HT-29 (cell line): Measurements from ENCODE around the gene RADIL. TPM values are rescaled to one million over a fixed set of nuclear protein-coding genes. Genes with fewer than 3 reads are reported as not detected.

Experiments used
- DNase-seq: peaks from one replicate; pipeline ENCODE4 v3.0.0-alpha.2; 2015; ENCODE audit warnings: low spot score
- total RNA-seq: library from RNA; depleted of rRNA; stranded (reverse); fragments of >200 nt; shearing (Covaris generic); gene quantifications from 2 replicates; pipeline ENCODE4 v1.2.3, GENCODE V29; 2014

RADIL gene
- total RNA-seq, 1 experiment from 2014 or later, result not detected

- DNase-seq, result no peak
Observed at GRCh38 chr7:4779118-4779517, 104.4 kb downstream of the RADIL start.

DNA sequence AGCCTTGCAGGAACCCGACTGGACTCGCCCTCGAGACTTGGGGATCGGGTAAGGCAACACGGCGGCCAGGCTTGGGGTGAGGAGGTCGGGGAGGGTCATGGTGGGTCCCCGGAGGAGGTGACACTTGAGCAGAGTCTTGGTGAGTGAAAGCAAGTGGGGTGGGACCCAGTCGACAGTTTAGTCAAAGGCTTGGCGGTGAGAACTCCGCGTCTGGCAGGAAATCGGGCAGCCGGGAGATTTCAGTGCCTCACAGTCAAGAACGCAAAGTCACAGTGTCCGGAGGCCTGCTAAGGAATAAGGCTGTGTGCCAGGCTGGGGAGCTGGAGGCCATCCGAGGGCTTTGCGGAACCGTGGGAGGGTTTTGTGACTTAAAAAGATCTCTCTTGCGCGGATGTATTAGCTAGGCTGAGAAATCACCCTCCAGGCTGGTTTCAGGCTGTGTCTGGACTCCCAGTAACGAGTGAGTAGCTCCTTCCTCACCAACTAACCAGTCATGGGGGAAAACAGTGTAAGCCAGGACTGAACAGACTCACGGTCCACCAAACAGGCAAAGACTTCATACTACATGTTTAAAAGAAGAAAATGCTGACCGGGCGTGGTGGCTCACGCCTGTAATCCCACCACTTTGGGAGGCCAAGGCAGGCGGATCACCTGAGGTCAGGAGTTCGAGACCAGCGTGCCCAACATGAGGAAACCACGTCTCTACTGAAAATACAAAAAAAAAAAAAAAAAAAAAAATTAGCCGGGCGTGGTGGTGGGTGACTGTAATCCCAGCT lies 107.5 kb downstream of the RADIL start:
- DNase-seq, result peak; percentile 63

GRCh38 chr7:4775250-4775847 lies 108.2 kb downstream of the RADIL start, which contains the start of gene AP5Z1:
AP5Z1 (plus strand) TSS chr7:4775623; CDS start chr7:4775716, 93 bp downstream.
- peak; percentile 96 for DNase-seq

GRCh38 chr7:4774658-4775249 lies 108.8 kb downstream of the RADIL start:
- no peak for DNase-seq

DNA sequence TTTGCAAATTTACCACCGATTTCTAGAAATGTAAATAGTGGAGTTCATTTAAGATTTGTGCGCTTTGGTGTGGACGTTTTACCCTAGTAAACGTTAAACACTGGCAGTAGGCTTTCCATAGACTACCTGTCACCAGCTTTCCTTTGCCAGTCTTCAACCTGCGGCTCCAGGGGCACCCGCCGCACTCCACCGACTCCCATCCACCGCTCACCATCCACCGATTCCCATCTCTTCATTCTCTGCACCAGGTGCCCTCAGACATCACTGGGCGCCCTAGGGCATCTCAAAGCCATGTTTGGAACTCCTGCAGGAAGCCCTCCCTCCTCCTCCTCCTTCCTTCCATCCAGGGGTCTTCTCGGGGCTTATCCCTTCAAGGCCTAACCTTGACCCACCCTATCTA lies 109.5 kb downstream of the RADIL start:
- DNase-seq, result no peak

GRCh38 chr7:4772306-4772705 lies 111.2 kb downstream of the RADIL start:
- DNase-seq, result no peak

DNA sequence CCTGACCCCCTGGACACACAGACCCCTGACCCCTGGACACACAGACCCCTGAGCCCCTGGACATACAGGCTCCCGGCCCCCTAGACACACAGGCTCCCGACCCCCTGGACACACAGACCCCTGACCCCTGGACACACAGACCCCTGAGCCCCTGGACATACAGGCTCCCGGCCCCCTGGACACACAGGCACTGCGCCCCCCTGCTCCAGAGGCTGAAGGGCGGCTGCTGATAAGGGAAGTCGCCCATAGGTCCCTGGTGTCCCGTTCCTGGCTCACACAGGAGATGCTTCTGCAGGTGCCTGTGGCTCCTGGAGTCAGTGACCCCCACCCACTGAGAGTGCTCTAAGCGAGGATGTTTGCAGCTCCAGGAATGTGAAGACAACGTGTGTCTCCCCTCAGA lies 111.8 kb downstream of the RADIL start:
- no peak for DNase-seq

GRCh38 chr7:4770886-4771285 lies 112.6 kb downstream of the RADIL start:
- DNase-seq, result no peak

GRCh38 chr7:4769761-4770160 lies 113.8 kb downstream of the RADIL start:
- DNase-seq, result no peak

DNA sequence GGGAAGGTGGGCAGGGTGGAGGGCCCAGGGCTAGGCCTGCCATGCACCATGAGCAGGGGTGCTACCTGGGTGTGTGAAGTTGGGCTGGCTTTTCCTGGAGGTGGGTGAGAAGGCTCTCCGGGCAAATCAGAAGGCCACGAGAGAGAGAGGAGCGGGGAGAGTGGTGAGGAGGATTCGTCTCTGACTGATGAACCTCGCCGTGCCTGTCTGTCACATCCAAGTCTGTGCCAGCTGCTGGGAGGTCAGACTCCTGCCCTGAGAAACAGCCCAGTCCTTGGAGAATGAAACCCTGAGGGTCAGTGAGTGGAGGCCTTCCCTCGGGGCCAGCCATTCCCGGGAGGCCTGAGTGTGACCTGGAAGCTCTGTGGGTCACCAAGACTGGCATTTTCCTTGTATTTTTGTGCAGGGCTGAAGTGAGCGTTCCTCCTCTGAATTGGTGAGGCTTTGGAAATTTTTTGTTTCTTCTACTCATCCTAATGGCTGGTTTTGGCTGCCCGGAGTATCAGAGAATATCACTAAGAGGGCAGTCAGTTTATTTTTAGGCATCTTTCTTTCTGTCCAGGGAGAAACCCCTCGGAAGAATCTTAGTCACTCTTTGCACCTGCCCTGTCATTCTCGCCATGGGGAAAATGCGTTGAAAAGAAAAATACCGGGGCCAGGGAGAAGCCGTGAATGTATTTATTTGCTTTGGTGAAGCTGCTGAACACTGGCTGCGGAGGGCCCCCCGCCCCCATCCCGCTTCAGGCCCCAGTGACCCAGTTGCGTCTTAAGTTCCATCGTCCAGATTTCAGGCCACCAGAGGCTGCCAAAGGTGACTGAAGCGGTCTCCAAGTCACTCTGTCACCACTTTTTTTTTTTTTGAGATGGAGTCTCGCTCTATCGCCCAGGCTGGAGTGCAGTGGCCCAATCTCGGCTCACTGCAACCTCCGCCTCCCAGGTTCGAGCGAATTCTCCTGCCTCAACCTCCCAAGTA lies 114.6 kb downstream of the RADIL start:
- DNase-seq, result no peak

- DNase-seq, result no peak
Observed at GRCh38 chr7:4766666-4767519, 116.6 kb downstream of the RADIL start.

DNA sequence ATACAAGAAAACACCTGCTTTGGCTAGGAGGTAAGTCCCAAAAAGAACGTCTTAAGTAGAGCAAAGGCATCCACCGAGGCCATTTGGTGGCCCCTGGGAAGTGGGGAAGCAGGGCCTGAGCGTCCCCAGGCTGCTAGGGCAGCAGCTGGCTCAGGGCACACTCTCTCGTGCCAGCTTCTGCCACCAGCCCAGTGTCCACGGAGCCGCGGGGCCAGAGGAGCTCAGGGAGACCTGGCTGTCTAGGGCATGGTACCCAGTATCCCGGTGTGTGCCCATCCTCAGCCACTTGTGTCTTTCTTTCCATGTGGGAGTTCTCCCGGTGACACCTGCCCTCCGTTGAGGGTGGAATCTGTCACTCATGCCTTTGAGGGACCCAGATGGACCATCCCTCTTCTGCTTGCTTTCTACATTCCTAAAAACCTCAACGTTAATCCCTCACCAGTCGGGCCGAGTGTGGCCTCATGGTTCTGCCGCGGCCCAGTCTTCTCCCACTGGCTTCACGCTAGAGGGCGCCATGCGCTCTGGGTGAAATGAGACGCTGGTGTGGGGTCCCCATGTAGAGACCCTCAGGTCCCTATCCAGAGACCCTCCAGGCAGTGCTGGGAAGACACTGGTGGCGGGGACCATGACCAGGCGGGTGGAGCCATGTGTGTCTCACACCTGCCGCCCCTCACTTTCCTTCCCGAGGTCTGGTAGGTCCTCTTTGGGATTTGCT lies 117.6 kb downstream of the RADIL start:
- no peak for DNase-seq

DNA sequence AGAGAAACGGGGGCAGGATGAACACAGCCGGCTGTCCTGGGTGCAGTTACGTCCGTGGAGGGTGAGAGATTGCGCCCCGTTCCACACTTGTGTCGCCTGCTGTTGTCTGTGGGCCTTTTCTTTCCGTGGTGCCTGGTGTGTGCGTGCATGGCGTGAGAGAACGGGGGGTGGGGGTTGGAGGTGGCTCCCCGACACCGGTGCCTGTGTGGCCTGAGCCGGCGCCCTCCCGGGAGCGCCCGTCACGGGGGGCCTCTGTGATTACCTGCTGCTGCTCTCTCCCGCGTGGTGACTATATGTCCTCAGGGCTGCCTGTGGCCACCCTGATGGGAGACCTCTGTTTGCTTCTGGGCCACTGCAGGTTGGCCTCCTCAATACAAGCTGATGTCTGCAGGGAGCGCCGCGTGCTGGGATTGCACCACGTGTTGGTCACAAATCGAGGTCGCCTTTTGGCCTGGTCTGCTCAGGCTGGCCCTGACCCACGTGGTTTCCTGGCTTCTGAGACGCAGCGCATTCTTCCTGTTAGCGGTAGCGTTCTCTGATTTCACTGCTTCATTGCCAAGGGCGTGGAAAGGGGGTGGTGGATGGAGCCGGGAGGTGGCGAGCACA lies 119.0 kb downstream of the RADIL start:
- DNase-seq, result no peak

DNA sequence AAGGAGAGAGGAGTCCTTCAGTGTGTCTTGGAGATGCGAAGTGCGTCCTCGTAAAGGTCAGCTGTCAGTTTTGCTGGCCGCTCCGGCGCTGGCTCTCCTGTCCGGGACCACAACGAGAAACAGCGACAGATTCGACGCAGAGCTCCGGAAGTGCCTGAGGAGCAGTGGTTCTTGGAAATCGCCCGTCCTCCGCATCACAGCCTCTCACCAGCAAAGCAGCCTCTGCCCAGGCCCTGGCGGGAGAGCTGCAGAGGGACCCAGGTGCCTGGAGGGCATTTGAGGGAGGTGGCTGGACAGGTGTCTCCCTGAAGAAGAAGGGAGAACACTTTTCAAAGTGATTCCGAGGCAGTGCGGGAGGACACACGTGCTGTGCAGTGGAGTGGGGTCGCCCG lies 119.7 kb downstream of the RADIL start:
- DNase-seq, result no peak

DNA sequence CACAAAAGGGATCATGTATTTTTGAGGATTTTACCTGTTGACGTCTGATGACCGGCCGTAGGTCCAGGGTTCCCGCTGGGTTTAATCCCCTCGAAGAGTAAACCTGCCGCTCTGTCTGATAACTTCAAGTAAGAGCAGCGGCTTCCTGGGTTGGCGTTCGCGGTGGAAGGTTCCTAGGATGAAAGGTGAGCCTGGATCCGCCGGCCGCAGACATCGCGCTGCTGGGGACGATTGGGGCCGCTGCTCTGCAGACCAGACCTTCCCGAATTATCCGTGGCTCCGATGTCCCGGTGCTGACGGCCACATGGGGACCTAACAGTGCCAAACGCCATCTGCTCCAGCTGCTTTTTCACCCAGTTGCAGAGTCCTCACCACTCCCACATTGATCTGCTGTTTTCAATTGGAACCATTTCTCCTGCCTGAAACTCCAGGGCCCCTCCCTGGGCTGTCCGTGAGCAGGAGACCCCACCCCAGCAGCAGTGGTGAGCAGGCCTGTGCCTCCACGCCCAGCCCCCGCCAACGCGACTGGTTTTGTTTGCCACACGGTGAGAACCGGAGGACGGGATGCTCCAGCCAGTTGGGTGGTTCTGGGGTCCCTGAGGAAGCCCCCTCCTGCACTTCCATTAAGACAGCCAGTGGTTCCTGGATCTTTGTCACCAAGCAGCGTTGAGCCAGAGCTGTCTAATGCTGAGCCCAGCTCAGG lies 120.3 kb downstream of the RADIL start:
- DNase-seq, result no peak

DNA sequence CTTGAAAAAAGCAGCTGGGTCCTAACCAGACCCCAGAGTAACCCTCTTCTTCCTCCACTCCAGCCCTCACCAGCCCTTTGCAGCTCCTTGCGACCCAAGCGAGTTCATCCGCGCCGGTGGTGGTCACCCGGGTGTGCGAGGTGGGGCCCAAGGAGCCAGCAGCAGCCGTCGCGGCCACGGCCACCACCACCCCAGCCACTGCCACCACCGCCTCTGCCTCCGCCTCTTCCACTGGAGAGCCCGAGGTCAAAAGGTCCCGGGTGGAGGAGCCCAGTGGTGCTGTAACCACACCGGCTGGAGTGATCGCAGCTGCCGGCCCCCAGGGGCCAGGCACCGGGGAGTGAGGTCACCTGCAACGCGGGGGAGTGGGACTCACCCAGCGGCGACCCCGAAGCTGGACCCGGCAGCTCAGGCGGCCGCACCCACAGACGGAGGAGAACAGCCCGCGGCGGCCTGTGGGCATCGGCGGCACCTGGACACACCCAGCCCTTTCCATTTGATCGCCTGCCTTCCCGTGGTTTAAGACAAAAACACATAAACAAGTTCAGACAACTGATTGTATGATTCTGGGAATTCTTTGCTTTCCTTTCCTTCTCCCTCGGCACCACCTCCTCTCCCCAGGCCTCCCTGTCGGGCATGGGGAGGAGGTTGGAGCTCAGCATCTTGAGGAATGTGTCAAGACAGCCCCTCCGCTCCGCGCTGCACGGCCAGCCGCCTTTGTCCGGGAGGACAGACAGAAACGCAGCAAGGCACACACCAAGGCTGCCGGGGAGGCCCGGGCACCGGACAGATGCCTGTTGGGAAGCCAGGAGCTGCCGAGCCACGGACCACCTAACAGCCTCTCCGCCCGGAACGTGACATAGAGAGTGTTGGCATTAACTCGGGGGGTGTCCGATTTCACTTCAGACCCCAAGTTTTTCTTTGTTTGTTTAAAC lies 121.1 kb downstream of the RADIL start:
- no peak for DNase-seq

DNA sequence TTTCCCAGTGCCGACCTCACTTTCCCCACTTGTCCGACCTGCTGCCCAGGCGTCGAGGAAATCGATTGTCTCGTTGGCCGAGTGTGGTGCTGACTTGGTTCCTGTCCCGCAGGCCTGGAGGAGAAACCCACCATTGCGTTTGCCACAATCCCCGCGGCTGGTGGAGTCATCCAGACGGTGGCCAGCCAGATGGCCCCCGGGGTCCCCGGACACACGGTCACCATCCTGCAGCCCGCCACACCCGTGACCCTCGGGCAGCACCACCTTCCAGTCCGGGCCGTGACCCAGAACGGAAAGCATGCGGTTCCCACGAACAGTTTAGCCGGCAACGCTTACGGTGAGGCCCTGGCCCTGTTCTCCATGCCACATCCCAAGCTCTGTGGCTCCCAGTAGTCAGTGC lies 122.6 kb downstream of the RADIL start:
- DNase-seq, result no peak

DNA sequence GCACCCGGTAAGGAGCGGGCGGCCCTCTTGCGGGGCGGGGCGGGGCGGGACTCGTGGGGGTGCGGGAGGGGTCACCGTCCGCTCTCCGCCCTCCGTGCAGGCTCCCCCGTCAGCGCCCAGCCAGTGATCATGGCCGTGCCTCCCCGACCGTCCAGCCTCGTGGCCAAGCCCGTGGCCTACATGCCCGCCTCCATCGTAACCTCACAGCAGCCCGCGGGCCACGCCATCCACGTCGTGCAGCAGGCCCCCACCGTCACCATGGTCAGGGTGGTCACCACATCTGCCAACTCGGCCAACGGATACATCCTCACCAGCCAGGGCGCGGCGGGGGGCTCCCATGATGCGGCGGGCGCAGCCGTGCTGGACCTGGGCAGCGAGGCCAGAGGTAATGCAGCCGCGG lies 124.3 kb downstream of the RADIL start:
- DNase-seq, result no peak
